ENCODE measurements around the gene RBFA. TPM values are rescaled to one million over a fixed set of nuclear protein-coding genes. Genes with fewer than 3 reads are reported as not detected.
A peak's percentile ranks its signal among the peaks of the same experiment; 100 is the strongest.
"Not testable (repeated sequence)": the region's sequence is repeated elsewhere in the genome, so short reads cannot be mapped to it uniquely, and the experiment has no call there.

RBFA gene
- total RNA-seq, 1 donor from 2014 or later, result 30.2 TPM

DNA sequence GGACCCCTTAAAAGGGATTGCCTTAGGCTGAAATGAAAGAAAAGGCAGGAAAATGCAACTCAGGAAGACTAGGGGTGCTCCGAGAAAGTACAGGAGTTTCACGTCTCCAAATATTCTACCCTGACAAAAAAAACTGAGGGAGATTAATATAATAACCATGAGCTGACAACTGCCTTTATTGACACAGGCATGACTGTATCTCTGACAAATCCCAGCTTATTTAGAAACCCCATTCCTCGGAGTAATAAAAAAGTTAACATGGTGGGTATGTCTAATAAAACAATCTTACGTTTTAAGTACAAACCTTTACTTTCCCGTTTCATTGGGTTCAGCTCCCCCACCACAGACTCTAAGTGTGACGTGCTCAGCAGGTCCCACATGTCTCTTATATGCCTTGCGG is 7.9 kb upstream of the RBFA start:
- Histone ChIP-seq H3K27ac (no peak overlapping the region), H3K27me3 (no peaks in the 10 kb centered on the region), H3K4me1 (no peaks in the 10 kb centered on the region), H3K4me3 (no peak overlapping the region), H3K36me3 (peaks cover 0 to 27% of the 10 kb centered on the region in 2 donors), H3K9me3 (peaks cover 51% of the 10 kb centered on the region)
- no peak for TF ChIP-seq POLR2A (IDR thresholded peaks at IDR 0.05)
- no peak for DNase-seq (ENCODE audit: extremely low spot score in 2 of 2)
- intact Hi-C loops (cut with DNase I), result no loop called here

DNA sequence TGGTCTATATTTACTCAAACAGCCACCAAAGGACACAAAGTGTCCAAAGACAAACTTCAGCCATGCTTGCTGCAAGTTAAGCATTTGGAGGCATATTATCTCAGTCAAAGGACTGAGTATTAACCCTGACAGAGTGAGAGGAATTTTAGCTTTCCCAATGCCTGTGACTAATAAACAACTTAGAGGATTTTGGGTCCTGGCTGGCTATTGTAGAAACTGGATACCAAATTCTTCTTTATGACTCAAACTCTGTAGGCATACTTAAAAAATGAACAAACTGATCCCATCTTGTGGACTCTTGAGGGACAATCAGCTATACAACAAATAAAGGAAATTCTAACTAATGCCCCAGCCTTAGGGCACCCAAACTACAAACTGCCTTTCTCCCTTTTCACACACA is 6.5 kb upstream of the RBFA start:
- H3K27ac ChIP-seq; H3K27me3 ChIP-seq; DNase-seq (ENCODE audit: extremely low spot score in 2 of 2); H3K4me3 ChIP-seq; H3K4me1 ChIP-seq; intact Hi-C loops (cut with DNase I): not testable (repeated sequence)
- Histone ChIP-seq H3K36me3 (peaks cover 0 to 17% of the 10 kb centered on the region in 2 donors), H3K9me3 (peaks cover 37% of the 10 kb centered on the region)

DNA sequence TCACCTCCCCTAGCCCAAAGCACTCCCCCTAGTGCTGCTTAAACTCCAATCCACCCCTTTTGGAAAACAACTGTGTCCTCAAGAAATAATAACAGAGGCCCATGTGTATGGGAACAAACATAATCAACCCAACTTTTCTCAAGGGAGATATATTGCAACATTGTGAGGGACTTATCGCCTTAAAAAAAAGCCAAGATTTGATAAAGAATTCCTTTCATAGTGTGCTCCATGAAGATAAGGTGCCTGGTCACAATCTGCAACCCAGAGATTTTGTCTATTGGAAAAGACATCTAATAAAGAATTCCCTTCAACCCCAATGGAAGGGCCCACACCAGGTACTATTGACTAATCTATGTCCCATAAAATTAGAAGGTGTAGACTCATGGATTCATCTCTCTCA is 4.5 kb upstream of the RBFA start:
- intact Hi-C loops (cut with DNase I), result loop anchor here (10.0 kb wide), 1 partner anchor 75 kb away; the partner anchor contains the start of gene ADNP2
- no peak for TF ChIP-seq POLR2AphosphoS5 (IDR thresholded peaks at IDR 0.05; ENCODE audit: insufficient read depth in 1 of 2, low read depth in 1 of 2)
- no peak for TF ChIP-seq POLR2A (IDR thresholded peaks at IDR 0.05)
- TF ChIP-seq, protein P1, sequence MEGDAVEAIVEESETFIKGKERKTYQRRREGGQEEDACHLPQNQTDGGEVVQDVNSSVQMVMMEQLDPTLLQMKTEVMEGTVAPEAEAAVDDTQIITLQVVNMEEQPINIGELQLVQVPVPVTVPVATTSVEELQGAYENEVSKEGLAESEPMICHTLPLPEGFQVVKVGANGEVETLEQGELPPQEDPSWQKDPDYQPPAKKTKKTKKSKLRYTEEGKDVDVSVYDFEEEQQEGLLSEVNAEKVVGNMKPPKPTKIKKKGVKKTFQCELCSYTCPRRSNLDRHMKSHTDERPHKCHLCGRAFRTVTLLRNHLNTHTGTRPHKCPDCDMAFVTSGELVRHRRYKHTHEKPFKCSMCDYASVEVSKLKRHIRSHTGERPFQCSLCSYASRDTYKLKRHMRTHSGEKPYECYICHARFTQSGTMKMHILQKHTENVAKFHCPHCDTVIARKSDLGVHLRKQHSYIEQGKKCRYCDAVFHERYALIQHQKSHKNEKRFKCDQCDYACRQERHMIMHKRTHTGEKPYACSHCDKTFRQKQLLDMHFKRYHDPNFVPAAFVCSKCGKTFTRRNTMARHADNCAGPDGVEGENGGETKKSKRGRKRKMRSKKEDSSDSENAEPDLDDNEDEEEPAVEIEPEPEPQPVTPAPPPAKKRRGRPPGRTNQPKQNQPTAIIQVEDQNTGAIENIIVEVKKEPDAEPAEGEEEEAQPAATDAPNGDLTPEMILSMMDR (IDR thresholded peaks at IDR 0.05), result no peak
- no peak overlapping the region for H3K4me3 ChIP-seq
- no peak overlapping the region for H3K27ac ChIP-seq
- peaks cover 2% of the 10 kb centered on the region for H3K4me1 ChIP-seq
- H3K36me3 ChIP-seq, result peaks cover 0 to 8% of the 10 kb centered on the region in 2 donors
- peaks cover 17% of the 10 kb centered on the region for H3K9me3 ChIP-seq
- no peak for DNase-seq (ENCODE audit: extremely low spot score in 2 of 2)
- no peaks in the 10 kb centered on the region for H3K27me3 ChIP-seq

DNA sequence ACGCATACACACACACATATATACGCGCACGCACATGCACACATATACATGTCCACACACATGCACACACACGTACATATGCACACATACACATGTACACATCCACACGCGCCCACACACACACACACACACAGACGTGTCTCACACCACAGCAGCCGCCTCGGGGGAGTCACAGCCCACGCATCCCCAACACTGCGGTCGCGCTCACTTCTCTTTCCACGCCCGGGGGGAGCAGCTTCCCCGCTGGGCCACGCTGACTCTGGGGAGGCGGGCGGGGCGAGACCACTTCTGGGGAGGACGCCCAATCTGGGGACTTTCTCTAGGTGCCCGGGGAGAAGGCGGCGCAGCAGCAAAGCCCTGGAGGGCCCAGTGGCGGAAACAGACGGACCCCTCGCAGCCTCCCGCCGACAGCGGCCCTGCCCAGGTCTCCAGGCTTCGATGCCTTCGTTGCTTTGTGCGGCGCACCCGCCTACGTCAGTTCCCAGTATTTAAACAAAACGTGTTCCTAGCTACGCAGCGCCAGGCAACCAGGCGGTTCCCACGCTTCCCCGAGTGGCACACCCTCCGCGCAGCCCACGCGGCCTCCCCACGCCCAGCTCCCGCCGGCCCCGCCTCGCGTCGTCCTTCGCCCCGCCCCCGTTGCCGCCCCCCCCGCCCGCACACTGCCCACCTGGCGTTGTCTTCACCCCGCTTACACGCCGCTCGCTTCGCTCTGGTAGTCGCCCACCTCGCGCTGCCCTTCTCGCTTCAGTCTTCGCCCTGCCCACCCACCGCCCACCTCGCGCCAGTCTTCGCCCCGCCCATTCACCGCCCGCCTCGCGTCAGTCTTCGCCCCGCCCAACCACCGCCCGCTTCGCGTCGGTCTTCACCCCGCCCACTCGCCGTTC is 810 bp upstream of the RBFA start:
- Histone ChIP-seq H3K27me3 (no peaks in the 10 kb centered on the region), H3K4me1 (peaks cover 17% of the 10 kb centered on the region), H3K36me3 (no peaks in the 10 kb centered on the region), H3K27ac (peak overlapping the region; percentile 80), H3K9me3 (no peaks in the 10 kb centered on the region), H3K4me3 (peak overlapping the region; percentile 74)
- TF ChIP-seq, protein P1 (IDR thresholded peaks at IDR 0.05), result no peak
- TF ChIP-seq POLR2A (IDR thresholded peaks at IDR 0.05) (peak in 1 of 2 donors; percentile 16), POLR2AphosphoS5 (IDR thresholded peaks at IDR 0.05; ENCODE audit: insufficient read depth in 1 of 2, low read depth in 1 of 2) (peak in 1 of 2 donors; percentile 68)
- intact Hi-C loops (cut with DNase I), result loop anchor here (10.0 kb wide), 1 partner anchor 71 kb away; the partner anchor contains the start of gene ADNP2
- no peak for DNase-seq (ENCODE audit: extremely low spot score in 2 of 2)

DNA sequence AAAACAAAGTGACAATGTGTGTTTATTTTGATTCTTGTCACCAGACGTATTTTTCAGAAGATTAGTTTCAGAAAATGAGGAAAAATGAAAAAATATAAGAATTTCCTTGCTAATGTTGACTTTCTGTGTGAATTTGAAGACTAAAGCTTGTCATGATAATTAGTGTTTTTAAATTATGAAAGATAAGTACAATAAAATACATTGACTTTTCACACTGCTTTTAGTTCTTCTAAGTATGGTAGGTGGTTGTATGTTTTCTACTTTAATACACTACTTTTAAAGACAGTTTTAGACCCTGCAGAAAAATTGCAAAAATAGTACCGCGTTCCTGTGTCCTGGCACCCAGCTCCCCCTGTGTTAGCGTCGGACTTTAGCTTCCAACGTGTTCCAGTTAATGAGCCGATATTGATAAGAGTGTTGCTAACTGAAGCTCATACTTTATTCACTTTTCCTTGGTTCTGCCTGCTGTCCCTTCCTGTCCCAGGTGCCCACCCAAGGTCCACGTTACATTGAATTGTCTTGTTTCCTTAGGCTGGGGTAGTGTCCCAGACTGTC is 695 bp downstream of the RBFA start:
- intact Hi-C loops (cut with DNase I), result loop anchor here (10.0 kb wide), 1 partner anchor 70 kb away; the partner anchor contains the start of gene ADNP2
- no peak for DNase-seq (ENCODE audit: extremely low spot score in 2 of 2)
- no peaks in the 10 kb centered on the region for H3K27me3 ChIP-seq
- H3K4me3 ChIP-seq, result peak overlapping the region; percentile 74
- H3K4me1 ChIP-seq, result peaks cover 17% of the 10 kb centered on the region
- no peaks in the 10 kb centered on the region for H3K36me3 ChIP-seq
- TF ChIP-seq POLR2AphosphoS5 (IDR thresholded peaks at IDR 0.05; ENCODE audit: insufficient read depth in 1 of 2, low read depth in 1 of 2) (no peak), POLR2A (IDR thresholded peaks at IDR 0.05) (no peak)
- TF ChIP-seq, protein P1 (IDR thresholded peaks at IDR 0.05), result no peak
- H3K9me3 ChIP-seq, result no peaks in the 10 kb centered on the region
- H3K27ac ChIP-seq, result no peak overlapping the region

DNA sequence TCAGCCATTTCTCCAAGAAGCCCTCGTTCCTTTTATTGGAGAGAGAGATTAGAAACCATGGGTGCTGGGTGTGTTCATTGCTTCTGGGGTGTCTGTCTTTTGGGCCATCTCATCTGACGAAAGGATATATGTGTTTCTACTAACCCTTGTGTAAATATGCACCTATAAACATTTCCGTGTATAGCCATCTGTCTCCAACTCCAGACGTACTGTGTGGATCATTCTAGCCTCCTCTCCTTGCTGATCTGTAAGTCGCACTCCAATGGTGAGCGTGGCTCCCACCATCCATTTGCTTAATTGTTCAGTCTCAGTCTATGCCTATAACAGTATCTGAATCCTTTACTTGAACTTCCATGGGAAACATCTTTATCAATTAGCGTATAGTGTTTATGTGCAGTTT is 1.8 kb downstream of the RBFA start:
- intact Hi-C loops (cut with DNase I), result loop anchor here (10.0 kb wide), 1 partner anchor 69 kb away; the partner anchor contains the start of gene ADNP2
- no peaks in the 10 kb centered on the region for H3K36me3 ChIP-seq
- H3K4me3 ChIP-seq, result no peak overlapping the region
- no peaks in the 10 kb centered on the region for H3K27me3 ChIP-seq
- H3K27ac ChIP-seq, result no peak overlapping the region
- DNase-seq (ENCODE audit: extremely low spot score in 2 of 2), result no peak
- H3K9me3 ChIP-seq, result no peaks in the 10 kb centered on the region
- TF ChIP-seq, protein P1 (IDR thresholded peaks at IDR 0.05), result no peak
- TF ChIP-seq POLR2A (IDR thresholded peaks at IDR 0.05) (no peak), POLR2AphosphoS5 (IDR thresholded peaks at IDR 0.05; ENCODE audit: insufficient read depth in 1 of 2, low read depth in 1 of 2) (no peak)
- peaks cover 17% of the 10 kb centered on the region for H3K4me1 ChIP-seq
